ENCODE results near the gene ANKRD52. TPM values are rescaled to one million over a fixed set of nuclear protein-coding genes. Genes with fewer than 3 reads are reported as not detected.
"Not testable (repeated sequence)": the region's sequence is repeated elsewhere in the genome, so short reads cannot be mapped to it uniquely, and the experiment has no call there.

The ANKRD52 gene
- polyA plus RNA-seq, 1 experiment = 26.8 TPM

DNA sequence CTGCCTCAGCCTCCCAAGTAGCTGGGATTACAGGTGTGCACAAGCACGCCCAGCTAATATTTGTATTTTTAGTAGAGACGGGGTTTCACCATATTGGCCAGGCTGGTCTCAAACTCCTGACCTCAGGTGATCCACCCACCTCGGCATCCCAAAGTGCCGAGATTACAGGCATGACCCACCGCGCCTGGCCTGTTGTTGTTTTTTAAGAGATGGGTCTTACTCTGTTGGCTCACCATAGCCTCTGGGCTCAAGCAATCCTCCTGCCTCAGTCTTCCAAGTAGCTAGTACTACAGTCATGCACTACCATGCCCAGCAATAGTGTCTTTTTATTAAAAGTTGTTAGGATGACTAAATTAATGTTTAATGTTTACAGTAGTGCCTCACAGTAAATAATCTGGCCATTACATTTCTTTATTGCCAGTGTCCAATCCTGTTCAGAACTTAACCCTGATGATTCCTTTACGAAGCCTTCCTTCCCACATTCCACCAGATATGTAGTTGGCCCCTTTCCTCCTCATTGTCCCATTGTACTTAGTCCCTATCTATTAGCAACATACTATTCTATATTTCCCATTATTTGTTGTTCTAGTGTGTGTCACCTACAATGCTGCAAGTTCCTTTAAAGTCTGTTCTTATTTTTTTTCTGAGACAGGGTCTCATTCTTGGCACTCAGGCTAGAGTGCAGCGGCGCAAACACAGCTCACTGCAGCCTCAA lies 60.1 kb downstream of the ANKRD52 start:
- no peak for DNase-seq (ENCODE audit: low read depth)
- H3K36me3 ChIP-seq (ENCODE audit: control insufficient read depth, insufficient read depth, low read length) = no peaks in the 10 kb centered on the region
- ChIA-PET CTCF (interaction anchor here (1.0 to 4.6 kb wide), 5 partner anchors 10 to 78 kb away, joined by 3 to 26 read pairs (median 7); partner anchors contain the start of genes ANKRD52 and RNF41), POLR2A (no interaction called here)
- TF ChIP-seq, protein P1, sequence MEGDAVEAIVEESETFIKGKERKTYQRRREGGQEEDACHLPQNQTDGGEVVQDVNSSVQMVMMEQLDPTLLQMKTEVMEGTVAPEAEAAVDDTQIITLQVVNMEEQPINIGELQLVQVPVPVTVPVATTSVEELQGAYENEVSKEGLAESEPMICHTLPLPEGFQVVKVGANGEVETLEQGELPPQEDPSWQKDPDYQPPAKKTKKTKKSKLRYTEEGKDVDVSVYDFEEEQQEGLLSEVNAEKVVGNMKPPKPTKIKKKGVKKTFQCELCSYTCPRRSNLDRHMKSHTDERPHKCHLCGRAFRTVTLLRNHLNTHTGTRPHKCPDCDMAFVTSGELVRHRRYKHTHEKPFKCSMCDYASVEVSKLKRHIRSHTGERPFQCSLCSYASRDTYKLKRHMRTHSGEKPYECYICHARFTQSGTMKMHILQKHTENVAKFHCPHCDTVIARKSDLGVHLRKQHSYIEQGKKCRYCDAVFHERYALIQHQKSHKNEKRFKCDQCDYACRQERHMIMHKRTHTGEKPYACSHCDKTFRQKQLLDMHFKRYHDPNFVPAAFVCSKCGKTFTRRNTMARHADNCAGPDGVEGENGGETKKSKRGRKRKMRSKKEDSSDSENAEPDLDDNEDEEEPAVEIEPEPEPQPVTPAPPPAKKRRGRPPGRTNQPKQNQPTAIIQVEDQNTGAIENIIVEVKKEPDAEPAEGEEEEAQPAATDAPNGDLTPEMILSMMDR (IDR thresholded peaks at IDR 0.05; ENCODE audit: insufficient read depth, low read depth, low read length) = no peak
- H3K27me3 ChIP-seq (ENCODE audit: control insufficient read depth, insufficient read depth, low read length) = no peaks in the 10 kb centered on the region
- H3K4me3 ChIP-seq (ENCODE audit: low read depth, low read length) = no peak overlapping the region

DNA sequence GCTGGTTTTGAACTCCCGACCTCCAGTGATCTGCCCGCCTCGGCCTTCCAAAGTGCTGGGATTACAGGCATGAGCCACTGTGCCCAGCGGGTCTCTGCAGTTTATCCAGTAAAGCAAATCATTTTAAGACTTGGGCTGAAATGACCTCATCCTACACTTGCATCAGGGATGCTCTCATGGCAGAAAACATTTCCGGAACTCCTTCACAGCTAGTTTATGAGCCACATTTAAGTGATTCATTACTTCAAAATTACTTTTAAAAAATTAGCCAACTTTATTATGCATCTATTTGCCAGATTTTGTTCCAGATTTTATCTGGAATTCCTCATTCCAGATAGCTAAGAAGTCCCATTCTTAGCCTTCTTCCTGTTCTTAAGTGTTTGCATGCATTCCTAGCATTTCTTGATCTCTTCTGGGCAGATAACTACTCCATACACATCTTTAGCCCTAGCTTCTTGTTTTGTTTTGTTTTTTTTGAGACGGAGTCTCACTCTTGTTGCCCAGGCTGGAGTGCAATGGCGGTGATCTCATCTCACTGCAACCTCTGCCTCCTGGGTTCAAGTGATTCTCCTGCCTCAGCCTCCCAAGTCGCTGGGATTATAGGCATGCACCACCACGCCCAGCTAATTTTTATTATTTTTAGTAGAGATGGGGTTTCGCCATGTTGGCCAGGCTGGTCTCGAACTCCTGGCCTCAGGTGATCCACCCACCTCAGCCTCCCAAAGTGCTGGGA lies 61.2 kb downstream of the ANKRD52 start:
- not testable (repeated sequence) for H3K36me3 ChIP-seq (ENCODE audit: control insufficient read depth, insufficient read depth, low read length); H3K4me3 ChIP-seq (ENCODE audit: low read depth, low read length); H3K27me3 ChIP-seq (ENCODE audit: control insufficient read depth, insufficient read depth, low read length)
- ChIA-PET POLR2A (interaction anchor here (0.6 to 1.5 kb wide), 2 partner anchors 24 to 162 kb away, joined by 3 to 25 read pairs; partner anchors contain the start of gene RNF41), CTCF (interaction anchor here (1.0 to 9.8 kb wide), 7 partner anchors 11 to 77 kb away, joined by 3 to 132 read pairs (median 7); partner anchors contain the start of genes ANKRD52 and RNF41)
- DNase-seq (ENCODE audit: low read depth) = peak; percentile 100

DNA sequence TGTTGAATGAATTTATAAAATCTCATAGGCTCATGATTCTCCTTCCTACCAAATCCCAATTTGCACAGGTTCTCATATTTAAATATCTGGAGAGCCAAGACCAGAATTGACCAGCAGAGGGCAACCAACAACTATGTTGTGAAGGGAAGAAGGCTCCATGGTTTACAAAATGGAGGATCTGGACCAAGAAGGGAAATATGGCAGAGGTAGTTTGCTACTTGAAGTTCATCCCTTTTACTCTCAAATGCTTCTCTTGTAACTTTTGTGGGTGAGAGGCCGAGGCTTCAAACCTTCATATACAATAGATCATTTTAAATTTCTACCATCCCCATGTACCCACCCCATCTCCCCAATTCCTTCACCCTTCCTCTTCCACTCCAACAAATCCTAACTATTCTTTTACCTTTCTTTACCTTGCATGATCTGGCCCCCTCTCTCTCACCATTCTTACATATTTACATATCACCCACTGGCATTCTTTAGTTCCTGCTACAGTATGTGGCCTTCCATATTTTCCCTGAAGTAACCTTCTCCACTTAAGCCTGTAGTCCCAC lies 65.1 kb downstream of the ANKRD52 start:
- CTCF ChIA-PET = interaction anchor here (0.6 to 9.8 kb wide), 10 partner anchors 13 to 265 kb away, joined by 3 to 134 read pairs (median 6); partner anchors contain the start of genes ANKRD52, RNF41, STAT2 and ZC3H10
- Histone ChIP-seq H3K36me3 (ENCODE audit: control insufficient read depth, insufficient read depth, low read length) (no peaks in the 10 kb centered on the region), H3K4me3 (ENCODE audit: low read depth, low read length) (no peak overlapping the region), H3K27me3 (ENCODE audit: control insufficient read depth, insufficient read depth, low read length) (no peaks in the 10 kb centered on the region)
- no peak for DNase-seq (ENCODE audit: low read depth)
- TF ChIP-seq, protein P1 (IDR thresholded peaks at IDR 0.05; ENCODE audit: insufficient read depth, low read depth, low read length) = peak; percentile 76
- POLR2A ChIA-PET = no interaction called here

DNA sequence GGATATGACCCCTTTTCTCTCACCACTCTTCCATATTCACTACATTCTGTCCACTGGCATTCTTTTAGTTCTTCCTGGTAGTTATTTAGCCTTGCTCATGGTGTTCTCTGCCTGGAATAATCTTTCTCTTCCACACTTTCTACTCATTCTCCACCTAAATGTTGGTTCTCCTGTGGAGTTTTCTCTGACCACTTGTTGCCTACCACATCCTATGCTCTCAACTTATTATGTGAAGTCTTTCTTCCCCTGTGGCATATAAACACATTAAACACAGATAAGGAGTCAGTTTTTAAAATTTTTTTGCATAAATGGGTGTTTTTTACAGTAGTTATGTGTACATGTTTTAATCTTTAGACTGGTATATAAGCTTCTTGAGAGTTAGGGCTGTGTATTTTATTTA lies 65.6 kb downstream of the ANKRD52 start:
- CTCF ChIA-PET = interaction anchor here (0.9 to 9.8 kb wide), 9 partner anchors 14 to 167 kb away, joined by 3 to 134 read pairs (median 6); partner anchors contain the start of genes ANKRD52, RNF41, STAT2 and ZC3H10

DNA sequence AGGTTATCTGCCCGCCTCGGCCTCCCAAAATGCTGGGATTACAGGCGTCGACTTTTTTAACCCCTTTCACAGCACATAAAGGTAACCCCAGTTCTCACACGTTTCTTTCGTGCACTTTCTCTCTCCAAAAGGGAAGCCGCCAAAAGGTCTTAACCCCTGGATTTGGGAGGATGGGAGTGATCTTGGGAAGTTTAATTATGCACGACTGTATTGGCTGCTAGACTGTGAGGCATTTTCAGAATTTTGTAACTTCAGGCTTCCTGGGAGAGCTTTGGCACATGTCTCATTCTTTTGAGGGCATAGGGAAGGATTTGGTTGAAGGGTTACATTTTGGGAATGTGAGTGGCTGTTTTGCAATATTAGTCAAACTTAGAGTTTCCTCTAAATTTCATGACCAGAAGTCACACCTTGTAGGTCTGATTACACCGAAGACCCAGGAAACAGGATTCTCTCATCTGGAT lies 67.5 kb downstream of the ANKRD52 start:
- DNase-seq (ENCODE audit: low read depth) = no peak

More for the DNA sequence above, 65.6 kb downstream of the ANKRD52 start:
- Histone ChIP-seq H3K36me3 (ENCODE audit: control insufficient read depth, insufficient read depth, low read length) (no peaks in the 10 kb centered on the region), H3K27me3 (ENCODE audit: control insufficient read depth, insufficient read depth, low read length) (no peaks in the 10 kb centered on the region), H3K4me3 (ENCODE audit: low read depth, low read length) (no peak overlapping the region)
- POLR2A ChIA-PET = no interaction called here
- DNase-seq (ENCODE audit: low read depth) = no peak
- TF ChIP-seq, protein P1 (IDR thresholded peaks at IDR 0.05; ENCODE audit: insufficient read depth, low read depth, low read length) = no peak

More for the DNA sequence above, 67.5 kb downstream of the ANKRD52 start:
- Histone ChIP-seq H3K27me3 (ENCODE audit: control insufficient read depth, insufficient read depth, low read length) (no peaks in the 10 kb centered on the region), H3K4me3 (ENCODE audit: low read depth, low read length) (no peak overlapping the region), H3K36me3 (ENCODE audit: control insufficient read depth, insufficient read depth, low read length) (no peaks in the 10 kb centered on the region)
- ChIA-PET CTCF (interaction anchor here (1.2 to 9.8 kb wide), 10 partner anchors 15 to 79 kb away, joined by 3 to 134 read pairs (median 18); partner anchors contain the start of genes ANKRD52, MYL6, RNF41 and ZC3H10), POLR2A (no interaction called here)
- TF ChIP-seq, protein P1 (IDR thresholded peaks at IDR 0.05; ENCODE audit: insufficient read depth, low read depth, low read length) = no peak

All from BJ (cell line).